HCT116 (cell line): ENCODE measurements around the gene TRIOBP. TPM values are rescaled to one million over a fixed set of nuclear protein-coding genes. Genes with fewer than 3 reads are reported as not detected.

Experiments
- total RNA-seq: library from RNA; stranded (reverse); gene quantifications from one replicate; pipeline ENCODE4 v1.2.1, GENCODE V29; 2021; ENCODE audit not compliant: unreplicated experiment

TRIOBP gene
- total RNA-seq, 1 experiment from 2014 or later: 244 TPM

Other genes starting within 250 kb of the TRIOBP start
- 4.5 TPM for gene MFNG, start 210.7 kb upstream of the TRIOBP start, total RNA-seq
- gene CARD10, start 177.6 kb upstream of the TRIOBP start, total RNA-seq: 32.0 TPM
- 160 TPM for gene CDC42EP1, start 136.6 kb upstream of the TRIOBP start, total RNA-seq
- not detected for gene LGALS2, start 117.0 kb upstream of the TRIOBP start, total RNA-seq
- gene GGA1, start 88.2 kb upstream of the TRIOBP start, total RNA-seq: 89.8 TPM
- gene SH3BP1, start 57.4 kb upstream of the TRIOBP start, total RNA-seq: 48.4 TPM
- gene PDXP, start 38.3 kb upstream of the TRIOBP start, total RNA-seq: 42.7 TPM
- gene LGALS1, start 21.4 kb upstream of the TRIOBP start, total RNA-seq: 1,080 TPM
- 31.4 TPM for gene NOL12, start 10.7 kb upstream of the TRIOBP start, total RNA-seq
- 88.7 TPM for gene GCAT, start 110.9 kb downstream of the TRIOBP start, total RNA-seq
- 0.32 TPM for gene GALR3, start 126.3 kb downstream of the TRIOBP start, total RNA-seq
- gene ANKRD54, start 147.3 kb downstream of the TRIOBP start, total RNA-seq: 29.8 TPM
- gene EIF3L, start 152.4 kb downstream of the TRIOBP start, total RNA-seq: 687 TPM
- 35.2 TPM for gene MICALL1, start 209.2 kb downstream of the TRIOBP start, total RNA-seq